Epithelial cell of esophagus (primary cell): ENCODE results near the gene CPT1A.

Experiments used
- DNase-seq: peaks from one replicate; pipeline ENCODE4 v3.0.0; 2010; ENCODE audit warnings: low read depth
- H3K4me3 ChIP-seq: 2 replicates; pipeline ENCODE4 v1.5.1; 2011; ENCODE audit warnings: mild to moderate bottlenecking, low read length, control low read depth
- TF ChIP-seq, protein P1 (sequence below): IDR thresholded peaks from 2 replicates; pipeline ENCODE4 v1.5.1; 2011; ENCODE audit warnings: low read depth, mild to moderate bottlenecking, low read length, control low read depth, inconsistent platforms; ENCODE audit not compliant: insufficient read depth; ENCODE audit errors: missing control alignments

CPT1A gene

DNA sequence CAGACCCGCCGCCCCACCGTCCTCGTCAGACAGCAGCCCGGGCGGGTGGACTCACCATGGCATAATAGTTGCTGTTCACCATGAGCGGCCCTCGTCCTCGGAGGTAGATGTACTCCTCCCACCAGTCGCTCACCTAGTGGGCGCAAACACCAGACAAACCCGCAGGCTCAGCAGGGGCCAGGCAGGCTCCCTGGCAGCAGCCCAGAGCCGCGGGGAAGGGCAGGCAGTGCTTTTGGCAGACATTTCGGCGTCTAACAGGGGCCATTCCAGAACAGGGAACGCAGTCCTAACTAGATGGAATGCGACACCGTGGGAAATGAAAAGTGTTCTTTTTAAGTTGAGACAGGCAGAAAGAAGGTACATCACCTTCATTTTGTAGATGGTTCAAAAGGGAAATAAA, 44.9 kb downstream of the CPT1A start:
- TF ChIP-seq, protein P1, sequence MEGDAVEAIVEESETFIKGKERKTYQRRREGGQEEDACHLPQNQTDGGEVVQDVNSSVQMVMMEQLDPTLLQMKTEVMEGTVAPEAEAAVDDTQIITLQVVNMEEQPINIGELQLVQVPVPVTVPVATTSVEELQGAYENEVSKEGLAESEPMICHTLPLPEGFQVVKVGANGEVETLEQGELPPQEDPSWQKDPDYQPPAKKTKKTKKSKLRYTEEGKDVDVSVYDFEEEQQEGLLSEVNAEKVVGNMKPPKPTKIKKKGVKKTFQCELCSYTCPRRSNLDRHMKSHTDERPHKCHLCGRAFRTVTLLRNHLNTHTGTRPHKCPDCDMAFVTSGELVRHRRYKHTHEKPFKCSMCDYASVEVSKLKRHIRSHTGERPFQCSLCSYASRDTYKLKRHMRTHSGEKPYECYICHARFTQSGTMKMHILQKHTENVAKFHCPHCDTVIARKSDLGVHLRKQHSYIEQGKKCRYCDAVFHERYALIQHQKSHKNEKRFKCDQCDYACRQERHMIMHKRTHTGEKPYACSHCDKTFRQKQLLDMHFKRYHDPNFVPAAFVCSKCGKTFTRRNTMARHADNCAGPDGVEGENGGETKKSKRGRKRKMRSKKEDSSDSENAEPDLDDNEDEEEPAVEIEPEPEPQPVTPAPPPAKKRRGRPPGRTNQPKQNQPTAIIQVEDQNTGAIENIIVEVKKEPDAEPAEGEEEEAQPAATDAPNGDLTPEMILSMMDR = no peak
- no peak for DNase-seq
- H3K4me3 ChIP-seq = no peak overlapping the region

GRCh38 chr11:68792400-68792966, 49.2 kb downstream of the CPT1A start:
- DNase-seq = peak; percentile 28
- TF ChIP-seq, protein P1 = no peak
- H3K4me3 ChIP-seq = no peak overlapping the region

- no peak for DNase-seq
- TF ChIP-seq, protein P1 = no peak
- H3K4me3 ChIP-seq = no peak overlapping the region
Measured at GRCh38 chr11:68784653-68785052, 57.1 kb downstream of the CPT1A start.

DNA sequence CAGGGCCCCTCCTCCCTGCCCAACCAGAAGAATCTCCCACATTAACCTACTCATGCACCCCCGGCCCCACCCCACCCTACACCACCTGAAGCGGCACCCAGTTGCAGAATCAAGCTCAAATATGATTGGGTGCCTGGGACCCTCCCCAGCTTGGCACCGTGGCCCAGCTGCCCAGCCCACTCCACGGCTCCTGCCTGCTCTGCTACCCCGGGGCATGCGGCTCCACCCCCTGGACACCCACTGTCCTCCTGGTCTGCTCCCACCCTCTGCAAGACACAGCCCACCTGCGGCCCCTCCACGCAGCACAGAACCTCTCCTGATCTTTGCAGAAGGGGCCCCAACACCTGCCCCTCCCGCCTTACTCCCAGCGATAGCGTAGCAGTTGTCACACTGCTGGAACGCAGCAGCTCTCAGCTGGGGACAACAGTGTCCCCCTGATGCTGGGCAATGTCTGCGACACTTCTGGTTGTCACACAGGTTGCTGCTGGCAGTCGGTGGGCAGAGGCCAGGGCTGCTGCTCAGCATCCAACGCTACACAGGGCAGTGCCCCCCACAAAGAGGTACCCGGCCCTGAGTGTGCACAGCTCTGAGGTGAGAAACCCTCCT, 58.4 kb downstream of the CPT1A start:
- H3K4me3 ChIP-seq = no peak overlapping the region
- no peak for DNase-seq
- TF ChIP-seq, protein P1 = no peak

GRCh38 chr11:68782711-68783110, 59.0 kb downstream of the CPT1A start:
- TF ChIP-seq, protein P1 = no peak
- H3K4me3 ChIP-seq = no peak overlapping the region
- no peak for DNase-seq

DNA sequence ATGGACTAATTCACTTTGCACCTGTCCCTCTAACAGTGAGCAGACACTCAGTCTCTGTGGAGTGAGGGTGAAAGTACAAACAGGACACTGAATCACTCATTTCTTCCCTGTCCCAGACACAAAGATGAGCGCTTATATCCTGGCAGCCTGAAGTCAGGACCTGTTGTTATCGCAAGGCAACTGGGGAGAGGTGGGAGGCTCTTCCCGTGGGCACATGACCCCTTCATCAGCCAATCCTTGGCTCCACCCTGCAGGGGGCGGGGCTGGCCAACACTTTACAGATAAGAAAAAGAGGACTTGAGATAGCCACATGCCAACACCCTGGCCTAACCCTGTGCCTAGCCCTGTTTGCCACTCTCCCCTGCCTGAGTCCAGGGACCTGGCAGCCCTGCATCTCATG, 60.9 kb downstream of the CPT1A start:
- TF ChIP-seq, protein P1 = no peak
- H3K4me3 ChIP-seq = no peak overlapping the region
- DNase-seq = no peak

GRCh38 chr11:68778205-68778604, 63.5 kb downstream of the CPT1A start:
- TF ChIP-seq, protein P1 = no peak
- no peak overlapping the region for H3K4me3 ChIP-seq
- no peak for DNase-seq
